ENCODE results near the gene MAST4.

The MAST4 gene

DNA sequence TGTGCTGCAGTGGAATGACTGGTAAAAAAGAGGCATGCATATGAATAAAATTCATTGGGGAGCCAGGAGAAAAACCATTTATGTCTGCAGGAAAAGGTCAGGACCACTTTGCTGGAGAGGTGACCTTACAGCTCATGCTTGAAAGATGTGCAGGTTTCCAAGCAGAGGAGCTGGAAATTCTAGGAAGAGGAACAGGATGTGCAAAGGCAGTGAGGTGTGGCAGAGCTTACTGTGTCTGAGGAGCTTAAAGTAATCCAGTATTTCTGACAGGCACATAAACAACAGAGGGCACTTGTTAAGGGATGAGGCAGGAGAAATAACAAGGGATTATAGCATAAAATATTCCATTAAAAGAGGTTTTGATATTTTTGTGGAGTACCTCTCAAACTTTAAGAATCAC lies 397.3 kb downstream of the MAST4 start:
- DNase-seq (ENCODE audit: insufficient read length, low spot score) (no peak), FAIRE-seq (no peak)
- TF ChIP-seq POLR2A (IDR thresholded peaks at IDR 0.05; ENCODE audit: low read depth, low read length): no peak
- TF ChIP-seq TAF1 (IDR thresholded peaks at IDR 0.05; ENCODE audit: low read depth, low read length): no peak
- no peak for TF ChIP-seq POU2F2 (IDR thresholded peaks at IDR 0.05; ENCODE audit: low read depth, low read length)
- TF ChIP-seq POLR2AphosphoS5 (IDR thresholded peaks at IDR 0.05; ENCODE audit: low read depth, low read length): no peak
- no peak for TF ChIP-seq PAX5 (IDR thresholded peaks at IDR 0.05; ENCODE audit: insufficient read depth, low read length, severe bottlenecking)

DNA sequence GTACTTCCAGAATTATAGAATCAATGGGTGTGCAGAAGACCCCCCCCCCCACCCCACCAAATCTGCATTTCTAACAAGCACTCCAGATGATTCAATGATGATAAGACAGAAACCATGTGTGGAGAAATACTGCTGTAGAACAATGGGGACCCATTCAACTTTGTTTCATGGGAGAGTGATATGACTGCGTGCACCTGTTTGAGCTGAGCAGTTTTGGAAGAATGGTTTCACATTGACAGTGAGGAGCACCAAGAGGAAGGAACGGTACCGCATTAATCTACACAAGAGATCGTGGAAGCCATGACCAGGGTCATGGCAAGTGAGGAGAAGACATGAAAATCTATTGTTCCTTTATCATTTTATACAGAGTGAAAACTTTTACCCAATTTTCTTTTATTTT lies 397.7 kb downstream of the MAST4 start:
- TF ChIP-seq POU2F2 (IDR thresholded peaks at IDR 0.05; ENCODE audit: low read depth, low read length) (no peak), PAX5 (IDR thresholded peaks at IDR 0.05; ENCODE audit: insufficient read depth, low read length, severe bottlenecking) (no peak), TAF1 (IDR thresholded peaks at IDR 0.05; ENCODE audit: low read depth, low read length) (no peak), SPI1 (IDR thresholded peaks at IDR 0.05; ENCODE audit: low read depth, low read length) (no peak), POLR2AphosphoS5 (IDR thresholded peaks at IDR 0.05; ENCODE audit: low read depth, low read length) (no peak), POLR2A (IDR thresholded peaks at IDR 0.05; ENCODE audit: low read depth, low read length) (no peak)
- DNase-seq (ENCODE audit: insufficient read length, low spot score) (no peak), FAIRE-seq (no peak)

DNA sequence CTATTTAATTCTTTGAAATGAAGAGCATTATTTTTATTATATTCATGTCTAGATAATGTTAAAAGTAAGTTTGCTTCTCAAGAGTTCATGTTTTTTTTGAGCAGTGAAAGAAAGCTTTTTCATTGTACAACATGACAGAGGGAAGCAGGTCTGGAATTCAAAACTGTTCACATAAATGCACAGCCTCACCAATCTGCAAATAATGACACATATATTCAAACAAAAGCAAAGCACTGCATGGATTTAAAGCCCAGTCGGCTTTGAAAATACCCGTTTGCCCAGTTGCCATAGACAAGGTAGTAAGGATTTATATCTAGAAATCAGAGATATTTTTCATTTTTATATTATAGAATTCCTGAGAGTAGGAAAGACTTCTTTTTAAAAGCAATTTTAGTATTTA lies 398.6 kb downstream of the MAST4 start:
- DNase-seq (ENCODE audit: insufficient read length, low spot score) (no peak), FAIRE-seq (no peak)
- TF ChIP-seq TAF1 (IDR thresholded peaks at IDR 0.05; ENCODE audit: low read depth, low read length) (no peak), PAX5 (IDR thresholded peaks at IDR 0.05; ENCODE audit: insufficient read depth, low read length, severe bottlenecking) (no peak), POLR2AphosphoS5 (IDR thresholded peaks at IDR 0.05; ENCODE audit: low read depth, low read length) (no peak), POU2F2 (IDR thresholded peaks at IDR 0.05; ENCODE audit: low read depth, low read length) (no peak), SPI1 (IDR thresholded peaks at IDR 0.05; ENCODE audit: low read depth, low read length) (no peak), POLR2A (IDR thresholded peaks at IDR 0.05; ENCODE audit: low read depth, low read length) (no peak)

DNA sequence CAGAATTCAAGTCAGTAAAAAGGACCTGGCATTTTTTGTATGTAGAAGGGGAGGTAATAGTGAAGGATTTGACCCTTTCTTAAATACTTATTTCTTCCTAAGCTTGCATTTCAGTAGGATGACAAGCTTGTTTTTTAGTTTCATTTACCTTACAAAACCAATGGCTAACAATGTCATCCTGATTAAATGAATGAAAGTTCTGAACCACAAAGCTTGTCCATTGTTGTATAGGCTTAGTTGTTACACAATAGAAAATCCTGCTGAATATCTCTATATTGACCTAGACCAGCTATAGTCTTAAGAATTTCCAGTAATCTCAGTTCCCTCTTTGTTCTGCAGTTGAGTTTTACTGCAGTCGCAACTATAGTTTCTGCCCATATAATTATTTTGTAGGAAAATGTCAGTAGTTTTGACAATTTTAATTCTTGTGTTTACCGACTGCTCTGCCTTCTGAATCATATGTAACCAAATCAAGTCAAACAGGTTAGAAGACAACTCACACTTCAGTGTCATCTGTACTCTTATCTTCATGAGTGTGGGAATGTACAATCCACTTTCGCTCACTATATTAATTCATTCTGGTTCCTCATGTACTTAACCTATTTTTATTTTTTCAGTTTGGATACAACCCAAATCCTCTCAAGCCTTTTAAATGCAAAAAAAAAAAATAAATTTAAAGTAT lies 404.7 kb downstream of the MAST4 start:
- DNase-seq (ENCODE audit: insufficient read length, low spot score): no peak
- no peak for FAIRE-seq
- TF ChIP-seq SPI1 (IDR thresholded peaks at IDR 0.05; ENCODE audit: low read depth, low read length) (no peak), POLR2A (IDR thresholded peaks at IDR 0.05; ENCODE audit: low read depth, low read length) (no peak), POLR2AphosphoS5 (IDR thresholded peaks at IDR 0.05; ENCODE audit: low read depth, low read length) (no peak), TAF1 (IDR thresholded peaks at IDR 0.05; ENCODE audit: low read depth, low read length) (no peak), PAX5 (IDR thresholded peaks at IDR 0.05; ENCODE audit: insufficient read depth, low read length, severe bottlenecking) (no peak), POU2F2 (IDR thresholded peaks at IDR 0.05; ENCODE audit: low read depth, low read length) (no peak)

DNA sequence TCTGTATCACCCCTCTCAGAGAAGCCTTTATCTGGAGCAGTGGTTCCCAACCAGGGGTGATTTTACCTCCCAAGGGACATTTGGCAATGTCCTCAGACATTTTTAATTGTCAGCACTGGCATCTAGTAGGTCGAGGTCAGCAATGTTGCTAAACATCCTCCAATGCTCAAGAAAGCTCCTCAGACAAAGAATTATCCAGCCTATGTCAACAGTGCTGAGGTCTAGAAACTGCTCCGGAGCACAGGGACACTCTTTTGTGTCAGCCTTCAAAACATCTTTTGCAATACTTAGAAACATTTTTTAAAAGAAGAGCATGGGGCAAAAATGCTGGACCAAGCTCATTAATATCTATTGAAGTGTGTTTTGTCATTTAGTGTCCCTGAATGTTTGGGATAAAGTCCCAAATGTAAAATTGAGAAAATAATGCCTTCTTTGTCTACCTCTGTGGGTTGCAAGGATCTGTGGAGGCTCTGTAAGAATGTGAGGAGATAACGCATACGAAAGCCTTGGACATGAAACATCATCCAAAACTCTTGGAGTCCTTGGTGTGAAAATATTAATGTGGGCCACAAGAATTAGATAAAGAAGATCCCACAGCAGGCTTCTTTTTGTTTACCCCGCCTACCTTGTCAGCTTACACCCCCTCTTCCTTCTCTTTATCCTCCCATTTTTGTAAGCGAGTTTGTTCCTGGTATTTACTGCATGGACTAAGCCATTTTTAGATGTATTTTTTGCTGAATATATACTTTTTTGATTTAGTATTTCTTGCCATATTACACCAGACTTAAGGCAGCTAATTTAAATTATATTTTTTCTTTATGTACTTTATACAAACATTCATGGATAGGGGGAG lies 406.9 kb downstream of the MAST4 start:
- no peak for TF ChIP-seq PAX5 (IDR thresholded peaks at IDR 0.05; ENCODE audit: insufficient read depth, low read length, severe bottlenecking)
- no peak for TF ChIP-seq POLR2A (IDR thresholded peaks at IDR 0.05; ENCODE audit: low read depth, low read length)
- TF ChIP-seq TAF1 (IDR thresholded peaks at IDR 0.05; ENCODE audit: low read depth, low read length): no peak
- no peak for TF ChIP-seq POU2F2 (IDR thresholded peaks at IDR 0.05; ENCODE audit: low read depth, low read length)
- TF ChIP-seq POLR2AphosphoS5 (IDR thresholded peaks at IDR 0.05; ENCODE audit: low read depth, low read length): no peak
- TF ChIP-seq SPI1 (IDR thresholded peaks at IDR 0.05; ENCODE audit: low read depth, low read length): no peak
- no peak for DNase-seq (ENCODE audit: insufficient read length, low spot score)
- FAIRE-seq: no peak

DNA sequence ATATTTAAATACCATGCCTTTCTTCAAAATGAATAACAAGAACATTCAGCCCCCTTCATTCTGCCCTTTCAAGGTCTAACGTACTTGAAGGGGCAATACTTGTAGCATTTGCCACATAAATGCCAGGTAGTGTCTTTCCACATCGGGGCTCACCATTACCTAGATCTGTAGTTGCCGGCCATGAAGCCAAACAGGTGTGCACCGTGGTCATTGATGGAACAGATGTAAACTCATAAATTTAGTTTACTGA lies 407.4 kb downstream of the MAST4 start:
- TF ChIP-seq PAX5 (IDR thresholded peaks at IDR 0.05; ENCODE audit: insufficient read depth, low read length, severe bottlenecking) (no peak), POLR2A (IDR thresholded peaks at IDR 0.05; ENCODE audit: low read depth, low read length) (no peak), POU2F2 (IDR thresholded peaks at IDR 0.05; ENCODE audit: low read depth, low read length) (no peak)
- DNase-seq (ENCODE audit: insufficient read length, low spot score) (no peak), FAIRE-seq (no peak)

DNA sequence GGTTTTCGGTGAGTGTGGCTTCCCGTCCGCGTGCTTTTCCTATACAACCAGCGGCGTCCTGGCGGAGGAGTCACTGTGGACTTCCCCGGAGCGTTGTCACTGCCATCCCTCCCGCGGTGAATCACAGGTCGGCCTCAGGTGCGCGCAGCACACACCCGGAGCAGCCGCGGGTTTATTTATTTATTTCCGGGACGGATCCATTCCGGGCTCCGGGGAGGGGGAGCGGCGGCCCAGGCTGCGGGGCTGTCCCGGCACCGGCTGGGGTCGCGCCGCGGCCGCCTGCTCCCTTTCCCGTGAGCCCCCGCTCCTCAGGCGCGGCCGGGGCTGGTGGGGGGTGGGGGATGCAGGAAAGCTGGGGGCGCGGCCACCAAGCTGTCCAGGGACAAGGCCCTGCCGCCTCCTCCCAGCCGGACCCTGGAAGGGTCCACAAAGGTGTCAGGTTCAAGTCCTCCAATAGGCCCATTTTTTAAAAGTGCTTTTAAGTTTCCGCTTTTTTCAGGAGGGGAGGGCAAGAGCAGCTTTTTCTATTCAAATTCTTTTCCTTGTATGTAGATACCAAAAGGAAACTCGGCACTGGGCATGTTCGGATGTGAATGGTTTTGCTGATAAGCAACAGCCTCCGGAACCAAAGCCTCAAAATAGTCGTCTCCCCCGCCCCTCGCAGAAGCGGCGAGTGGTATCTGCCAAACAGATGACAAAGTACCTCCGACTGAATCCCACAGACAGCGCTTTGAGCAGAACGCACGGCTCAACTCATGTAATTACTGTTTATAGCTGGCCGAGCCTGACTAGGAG lies 407.9 kb downstream of the MAST4 start:
- DNase-seq (ENCODE audit: insufficient read length, low spot score) (no peak), FAIRE-seq (no peak)
- TF ChIP-seq POU2F2 (IDR thresholded peaks at IDR 0.05; ENCODE audit: low read depth, low read length): no peak
- TF ChIP-seq TAF1 (IDR thresholded peaks at IDR 0.05; ENCODE audit: low read depth, low read length): no peak
- no peak for TF ChIP-seq POLR2AphosphoS5 (IDR thresholded peaks at IDR 0.05; ENCODE audit: low read depth, low read length)
- TF ChIP-seq POLR2A (IDR thresholded peaks at IDR 0.05; ENCODE audit: low read depth, low read length): no peak
- TF ChIP-seq SPI1 (IDR thresholded peaks at IDR 0.05; ENCODE audit: low read depth, low read length): no peak
- no peak for TF ChIP-seq PAX5 (IDR thresholded peaks at IDR 0.05; ENCODE audit: insufficient read depth, low read length, severe bottlenecking)

DNA sequence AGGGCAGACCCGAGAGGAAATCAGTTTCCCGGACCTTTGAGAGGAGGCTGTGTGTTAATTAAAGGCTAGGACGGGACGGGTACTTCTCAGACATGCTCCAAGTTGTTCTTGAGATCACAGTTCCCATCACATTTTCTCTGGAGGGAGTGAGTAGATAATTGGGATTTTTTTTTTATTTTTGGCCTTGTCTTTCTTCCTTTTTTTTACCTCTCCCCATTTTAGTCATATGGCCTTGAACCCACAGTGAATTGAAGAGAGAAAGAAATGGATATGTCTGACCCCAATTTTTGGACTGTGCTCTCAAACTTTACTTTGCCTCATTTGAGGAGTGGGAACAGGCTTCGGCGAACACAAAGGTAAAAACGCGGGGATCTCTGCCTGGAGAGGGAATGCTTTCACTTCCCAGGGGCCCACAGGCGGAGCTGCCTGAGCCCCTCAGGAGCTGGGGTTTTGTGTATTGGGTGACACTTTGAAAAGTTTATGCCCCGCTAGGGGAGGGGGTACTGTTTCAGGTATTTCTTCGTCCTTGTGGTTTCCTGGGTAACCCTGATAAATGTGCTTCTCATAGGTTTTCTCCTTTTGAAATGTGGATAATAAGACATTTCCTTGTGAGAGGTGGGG lies 408.6 kb downstream of the MAST4 start:
- TF ChIP-seq POLR2A (IDR thresholded peaks at IDR 0.05; ENCODE audit: low read depth, low read length) (no peak), POU2F2 (IDR thresholded peaks at IDR 0.05; ENCODE audit: low read depth, low read length) (no peak), POLR2AphosphoS5 (IDR thresholded peaks at IDR 0.05; ENCODE audit: low read depth, low read length) (no peak), PAX5 (IDR thresholded peaks at IDR 0.05; ENCODE audit: insufficient read depth, low read length, severe bottlenecking) (no peak), TAF1 (IDR thresholded peaks at IDR 0.05; ENCODE audit: low read depth, low read length) (no peak), SPI1 (IDR thresholded peaks at IDR 0.05; ENCODE audit: low read depth, low read length) (no peak)
- DNase-seq (ENCODE audit: insufficient read length, low spot score): no peak
- no peak for FAIRE-seq

Data from GM12891 (cell line).